A549 (cell line): Measurements from ENCODE around the gene PRKCD. TPM values are rescaled to one million over a fixed set of nuclear protein-coding genes. Genes with fewer than 3 reads are reported as not detected.

Source experiments
- ATAC-seq, 2 experiments: fragments of 200-7000 bp in 1 of 2; fragments of >200 bp in 1 of 2; cut with Nextera tagmentation in 1 of 2; cut with Tn5 transposase in 1 of 2; 3 replicates each; pipeline versions ENCODE4 v1.8.0 to v1.9.1; 2018 to 2020; ENCODE audit warnings: mild to moderate bottlenecking in 1 of 2, moderate library complexity in 1 of 2
- CTCF ChIA-PET: fragments of 300-600 bp; sonication (Branson Sonifier 250); formaldehyde crosslinking; extraction: SDS; loops from one replicate; lab custom pipeline; 2021; ENCODE audit warnings: antibody characterized with exemption, inconsistent platforms; lab: Yijun Ruan, JAX
- POLR2A ChIA-PET: fragments of 350-600 bp; formaldehyde crosslinking; extraction: SDS; loops from one replicate; lab custom pipeline; 2021; ENCODE audit warnings: antibody characterized with exemption, inconsistent platforms; lab: Yijun Ruan, JAX
- DNase-seq, 2 experiments: peaks; one replicate each; pipeline versions ENCODE4 v3.0.0 to v3.0.0-alpha.2; 2011 to 2016; ENCODE audit warnings: low read depth in 1 of 2, low spot score in 1 of 2
- FAIRE-seq: peaks from 2 replicates; lab custom pipeline; 2011; peaks lifted over from hg19 to GRCh38; lab: Jason Lieb, UNC
- H3K27ac ChIP-seq, 2 experiments: fragments of >200 bp; sonication (Bioruptor Twin); formaldehyde crosslinking; 3 replicates each; pipeline ENCODE4 v1.5.1; 2016 to 2017
- H3K4me1 ChIP-seq: fragments of >200 bp; sonication (Bioruptor Twin); formaldehyde crosslinking; 3 replicates; pipeline ENCODE4 v1.6.1; 2016
- H3K4me2 ChIP-seq: fragments of >200 bp; sonication (Bioruptor Twin); formaldehyde crosslinking; 3 replicates; pipeline ENCODE4 v1.6.1; 2016
- H3K4me3 ChIP-seq: fragments of >200 bp; sonication (Bioruptor Twin); formaldehyde crosslinking; 3 replicates; pipeline ENCODE4 v1.5.1; 2016
- H3K9me3 ChIP-seq: fragments of >200 bp; sonication (Bioruptor Twin); formaldehyde crosslinking; 3 replicates; pipeline ENCODE4 v1.6.1; 2016
- BCL3 ChIP-seq: fragments of >200 bp; sonication (Bioruptor Twin); formaldehyde crosslinking; IDR thresholded peaks from 3 replicates; pipeline ENCODE4 v1.6.1; 2016
- BHLHE40 ChIP-seq: IDR thresholded peaks from 2 replicates; pipeline ENCODE4 v1.6.1; 2012; ENCODE audit warnings: low read depth, low read length, inconsistent platforms
- CHD4 ChIP-seq: fragments of 200-600 bp; sonication (generic); IDR thresholded peaks from 2 replicates; pipeline ENCODE4 v1.6.1; 2016; ENCODE audit warnings: antibody characterized with exemption, mild to moderate bottlenecking, borderline replicate concordance
- EP300 ChIP-seq, 2 experiments: fragments of >200 bp; sonication (Bioruptor Twin); formaldehyde crosslinking; IDR thresholded peaks; 2 replicates in 1 of 2; 3 replicates in 1 of 2; pipeline ENCODE4 v1.6.1; 2016 to 2017
- ESRRA ChIP-seq: fragments of 150-350 bp; IDR thresholded peaks from 2 replicates; pipeline ENCODE4 v1.6.1; 2014; ENCODE audit warnings: mild to moderate bottlenecking, low read length, borderline replicate concordance
- FOXS1 ChIP-seq: fragments of 250-450 bp; sonication (Bioruptor Pico); IDR thresholded peaks from 2 replicates; pipeline ENCODE4 v1.5.0; 2020; ENCODE audit warnings: mild to moderate bottlenecking, moderate library complexity
- GATA3 ChIP-seq: IDR thresholded peaks from 2 replicates; pipeline ENCODE4 v1.6.1; 2012; ENCODE audit warnings: borderline replicate concordance
- HEYL ChIP-seq: fragments of 250-450 bp; sonication (Bioruptor Pico); IDR thresholded peaks from 2 replicates; pipeline ENCODE4 v1.8.0; 2021; ENCODE audit warnings: mild to moderate bottlenecking, moderate library complexity
- HMGXB4 ChIP-seq: fragments of 250-450 bp; sonication (Bioruptor Pico); IDR thresholded peaks from 2 replicates; pipeline ENCODE4 v1.5.0; 2021; ENCODE audit warnings: mild to moderate bottlenecking, moderate library complexity, borderline replicate concordance
- HOXB13 ChIP-seq: fragments of 250-450 bp; sonication (Bioruptor Pico); IDR thresholded peaks from 2 replicates; pipeline ENCODE4 v1.5.0; 2020; ENCODE audit warnings: low read depth, mild to moderate bottlenecking, moderate library complexity
- KDM5A ChIP-seq: fragments of 200-600 bp; sonication (generic); IDR thresholded peaks from 2 replicates; pipeline ENCODE4 v1.6.1; 2016; ENCODE audit warnings: antibody characterized with exemption, mild to moderate bottlenecking
- RARB ChIP-seq: fragments of 250-450 bp; sonication (Bioruptor Pico); IDR thresholded peaks from 2 replicates; pipeline ENCODE4 v1.8.0; 2021; ENCODE audit warnings: mild to moderate bottlenecking, moderate library complexity
- RCOR1 ChIP-seq: fragments of 150-350 bp; IDR thresholded peaks from 2 replicates; pipeline ENCODE4 v1.6.1; 2014; ENCODE audit warnings: antibody characterized with exemption, low read length, low read depth
- REST ChIP-seq: fragments of 200-600 bp; sonication (generic); IDR thresholded peaks from 2 replicates; pipeline ENCODE4 v1.6.1; 2016; ENCODE audit warnings: antibody characterized with exemption, mild to moderate bottlenecking, moderate library complexity
- RNF2 ChIP-seq: fragments of 200-600 bp; sonication (generic); IDR thresholded peaks from 2 replicates; pipeline ENCODE4 v1.6.1; 2016; ENCODE audit warnings: low read depth, mild to moderate bottlenecking, antibody characterized with exemption, moderate library complexity, borderline replicate concordance
- SMC3 ChIP-seq: fragments of >200 bp; sonication (Bioruptor Twin); formaldehyde crosslinking; IDR thresholded peaks from 3 replicates; pipeline ENCODE4 v1.6.1; 2018; ENCODE audit warnings: inconsistent platforms
- SREBF2 ChIP-seq: fragments of 450-650 bp; IDR thresholded peaks from 2 replicates; pipeline ENCODE4 v1.6.1; 2014; ENCODE audit warnings: mild to moderate bottlenecking, moderate library complexity
- ZSCAN20 ChIP-seq: fragments of 250-450 bp; sonication (Bioruptor Pico); IDR thresholded peaks from 2 replicates; pipeline ENCODE4 v1.8.0; 2022; ENCODE audit warnings: mild to moderate bottlenecking, moderate library complexity
- WGBS: methylation state at CpG from one replicate; pipeline ENCODE4 v1.1.6; 2017; ENCODE audit errors: missing lambda C conversion rate; 5-methylcytosine and 5-hydroxymethylcytosine counted together
- polyA plus RNA-seq, 4 experiments: library from polyadenylated mRNA; depleted of rRNA in 3 of 4; stranded (reverse); fragments of >200 nt; fragmentation: RNase III in 1 of 4; extraction: RNeasy Plus Mini Kit Qiagen cat#74134 plus additional on column Dnase treatment in 1 of 4; gene quantifications; 2 replicates in 3 of 4; 3 replicates in 1 of 4; pipeline ENCODE4 v1.2.3, GENCODE V29; 2011 to 2017

PRKCD gene
- polyA plus RNA-seq, 2 of the 4 experiments (the other 2 are of a cell fraction) = 10.1 to 18.3 TPM

DNA sequence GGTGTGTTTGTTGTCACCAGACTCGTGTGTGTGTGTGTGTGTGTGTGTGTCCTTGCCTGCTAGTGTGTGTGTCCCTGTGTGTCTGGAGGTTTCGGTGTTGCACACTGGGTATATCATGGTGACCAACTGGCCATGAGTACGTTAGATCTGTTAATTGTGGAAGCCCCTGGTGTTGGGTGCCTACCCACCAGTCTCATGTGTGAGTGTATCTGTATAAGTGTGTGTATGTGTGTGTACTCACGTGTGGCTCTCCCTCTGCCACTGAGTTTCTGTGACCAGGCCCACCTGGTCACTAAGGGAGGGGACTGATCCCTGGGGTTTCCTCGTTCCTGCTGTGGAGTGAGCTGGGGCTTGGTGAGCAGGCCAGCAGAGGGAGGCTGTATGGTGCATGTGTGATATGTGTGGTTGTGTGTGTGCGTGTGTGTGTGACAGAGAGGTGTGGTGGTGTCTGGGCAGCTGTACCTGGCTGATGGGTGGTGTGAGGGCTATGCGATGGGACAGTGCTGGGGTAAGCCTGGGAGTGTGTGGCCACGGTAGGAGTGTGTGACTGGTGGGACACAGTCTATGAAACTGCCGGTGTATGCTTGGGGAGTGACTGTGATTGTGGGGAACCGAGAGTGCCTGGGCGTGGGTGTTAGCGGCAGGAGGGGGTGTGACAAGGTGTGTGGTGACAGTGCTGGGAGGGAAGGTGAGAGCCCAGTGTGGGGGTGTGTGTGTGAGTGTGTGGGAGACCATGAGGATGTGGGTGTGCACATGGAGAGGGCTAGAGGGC is 1.8 kb downstream of the PRKCD start:
- TF ChIP-seq HMGXB4 = no peak
- TF ChIP-seq RCOR1 = no peak
- TF ChIP-seq GATA3 = no peak
- TF ChIP-seq EP300 (IDR thresholded peaks at IDR 0.05) = no peak
- TF ChIP-seq SMC3 = no peak
- TF ChIP-seq ESRRA = no peak
- no peak for TF ChIP-seq FOXS1 (CRISPR knock-in tag)
- TF ChIP-seq HOXB13 (CRISPR knock-in tag) = no peak
- TF ChIP-seq KDM5A = no peak
- no peak for TF ChIP-seq ZSCAN20 (CRISPR knock-in tag)
- no peak for TF ChIP-seq HEYL
- no peak for TF ChIP-seq BCL3
- TF ChIP-seq RARB (CRISPR knock-in tag) = no peak
- TF ChIP-seq RNF2 = no peak
- TF ChIP-seq REST = no peak
- TF ChIP-seq SREBF2 = no peak
- no peak for TF ChIP-seq BHLHE40
- TF ChIP-seq CHD4 = no peak
- peak overlapping the region; percentile 100; the same call in 1 of the 3 replicates for H3K4me3 ChIP-seq
- ChIA-PET CTCF (interaction anchor here (0.6 to 1.7 kb wide), 3 partner anchors 16 to 130 kb away, joined by 3 to 5 read pairs (median 3); no protein-coding TSS in a partner anchor), POLR2A (no interaction called here)
- peak overlapping the region in 1 of 2 experiments; percentile 92; a peak in 3 of 6 replicates for H3K27ac ChIP-seq
- peaks cover 29% of the 10 kb centered on the region for H3K4me1 ChIP-seq
- no peaks in the 10 kb centered on the region for H3K9me3 ChIP-seq
- no peak for ATAC-seq
- DNase-seq = no peak
- H3K4me2 ChIP-seq = peak overlapping the region; percentile 85
- 80% methylated on average over 10 of the region's 12 CpGs for WGBS
- FAIRE-seq = no peak
